Measurements from ENCODE around the gene SMIM8.
"Not testable (repeated sequence)": the region's sequence is repeated elsewhere in the genome, so short reads cannot be mapped to it uniquely, and the experiment has no call there.

The SMIM8 gene

GRCh38 chr6:87322304-87323212, at the start of gene SMIM8:
Gene SMIM8, plus strand, starts transcription at chr6:87322588. Its CDS starts 14,444 bp downstream, at chr6:87337032.
- DNase-seq, result peak; percentile 71

DNA sequence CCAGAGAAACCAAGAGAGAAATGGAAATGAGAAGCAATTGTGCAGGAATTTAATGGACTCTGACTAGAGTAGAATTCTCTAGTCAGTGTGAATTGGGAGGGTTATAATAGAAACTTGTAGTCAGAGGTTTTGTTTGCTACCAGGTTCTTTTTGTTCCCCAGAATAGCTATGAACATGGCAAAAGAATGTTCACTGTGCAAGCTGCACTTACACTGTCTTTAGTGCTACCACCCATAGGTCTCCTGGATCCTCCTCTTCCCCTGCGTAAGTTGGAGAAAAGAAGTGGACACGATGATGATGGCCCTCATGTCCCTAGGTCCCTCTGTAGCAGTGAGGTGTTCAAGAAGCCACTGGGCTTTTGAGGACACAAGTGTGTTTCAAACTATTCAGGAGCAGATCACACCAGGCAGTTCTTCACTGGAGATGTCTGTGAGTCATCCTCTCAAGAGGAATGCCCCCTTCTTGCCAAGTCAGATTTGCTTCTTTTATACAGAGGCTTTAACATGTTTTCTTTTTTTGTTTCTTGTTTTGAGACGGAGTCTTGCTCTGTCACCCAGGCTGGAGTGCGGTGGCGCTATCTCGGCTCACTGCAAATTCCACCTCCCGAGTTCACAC, 47.6 kb upstream of the SMIM8 start:
- DNase-seq, result no peak

GRCh38 chr6:87276624-87277023, 45.8 kb upstream of the SMIM8 start:
- DNase-seq, result no peak

GRCh38 chr6:87277123-87277522, 45.3 kb upstream of the SMIM8 start:
- DNase-seq, result no peak

GRCh38 chr6:87279196-87279595, 43.2 kb upstream of the SMIM8 start:
- DNase-seq, result no peak

- no peak for DNase-seq
Observed at GRCh38 chr6:87281426-87281825, 41.0 kb upstream of the SMIM8 start.

- no peak for DNase-seq
Observed at GRCh38 chr6:87282743-87283142, 39.6 kb upstream of the SMIM8 start.

- DNase-seq, result no peak
Observed at GRCh38 chr6:87283461-87283860, 38.9 kb upstream of the SMIM8 start.

- DNase-seq, result no peak
Observed at GRCh38 chr6:87287251-87287650, 35.1 kb upstream of the SMIM8 start.

DNA sequence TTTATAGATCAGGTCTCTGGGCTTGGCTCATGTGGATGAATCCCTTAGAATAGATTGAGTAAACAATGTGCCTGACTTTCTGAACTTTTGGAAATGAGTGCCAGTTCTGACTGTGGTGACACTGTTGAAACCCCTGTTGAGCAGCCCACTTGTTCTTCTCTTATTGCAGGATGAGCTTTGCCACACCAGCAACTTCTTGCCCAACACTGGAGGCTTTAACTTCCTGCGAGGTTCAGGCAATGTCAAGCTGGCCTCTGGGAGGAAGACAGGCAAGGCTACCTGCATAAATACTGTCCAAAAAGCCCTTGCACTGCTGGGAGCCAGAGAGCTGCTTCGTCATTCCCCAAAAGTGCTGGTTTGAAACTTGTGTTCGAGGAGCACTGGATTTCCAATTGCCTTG, 32.8 kb upstream of the SMIM8 start:
- no peak for DNase-seq

DNA sequence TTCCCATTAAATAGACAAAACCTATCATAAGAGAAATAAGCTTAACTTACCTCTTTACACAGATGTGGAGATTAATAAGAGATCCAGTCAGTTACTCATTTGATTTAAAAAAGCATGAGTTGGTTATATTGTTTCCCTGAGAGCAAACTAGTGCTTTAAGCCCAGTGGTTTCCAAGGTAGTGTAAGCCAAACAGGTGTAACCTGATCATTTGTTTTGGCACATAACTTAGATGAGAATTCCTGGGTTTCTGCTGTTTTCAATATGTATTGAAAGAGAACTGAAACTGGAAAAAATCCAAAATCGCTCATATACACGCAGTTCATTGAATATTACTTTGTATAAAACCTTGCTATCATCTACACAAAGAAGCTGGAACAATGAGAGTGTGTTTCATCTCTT, 30.5 kb upstream of the SMIM8 start:
- no peak for DNase-seq

DNA sequence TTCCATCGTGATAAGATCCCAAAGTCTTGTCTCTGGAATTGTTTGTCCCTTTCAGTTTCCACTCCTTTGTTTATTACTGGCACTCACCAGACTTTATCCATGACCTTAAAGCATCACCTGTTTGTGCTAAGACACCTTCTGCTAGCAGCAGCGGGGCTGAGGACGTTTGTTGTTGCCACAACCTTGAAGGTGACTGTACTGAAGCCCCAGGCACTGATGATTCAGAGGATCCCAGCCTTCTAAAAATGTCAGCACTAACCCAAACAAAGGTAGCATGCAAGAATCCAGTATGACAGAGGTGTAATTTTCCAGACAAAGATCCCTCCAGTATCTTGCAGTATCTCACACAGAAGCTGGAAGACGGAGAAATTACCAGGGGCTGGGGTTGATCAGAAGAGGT, 28.9 kb upstream of the SMIM8 start:
- no peak for DNase-seq

DNA sequence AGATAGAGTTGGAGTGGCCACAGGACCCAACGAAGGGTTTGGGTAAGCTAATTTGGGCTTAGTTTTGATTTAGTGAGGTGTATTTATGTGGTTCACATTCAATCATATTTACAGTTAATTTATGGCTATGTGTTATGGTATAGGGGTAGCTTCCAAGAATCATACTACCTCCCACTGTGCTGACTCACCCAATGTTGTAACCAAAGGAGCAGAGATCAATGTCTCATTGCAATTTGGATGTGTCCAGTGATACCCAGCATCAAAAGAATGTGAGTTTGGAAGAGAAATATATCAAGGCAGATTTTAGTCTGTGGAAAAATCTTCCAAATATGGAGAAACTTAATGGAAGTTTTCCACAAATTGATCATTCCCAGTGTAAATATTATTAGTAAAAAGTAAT, 25.3 kb upstream of the SMIM8 start:
- no peak for DNase-seq

DNA sequence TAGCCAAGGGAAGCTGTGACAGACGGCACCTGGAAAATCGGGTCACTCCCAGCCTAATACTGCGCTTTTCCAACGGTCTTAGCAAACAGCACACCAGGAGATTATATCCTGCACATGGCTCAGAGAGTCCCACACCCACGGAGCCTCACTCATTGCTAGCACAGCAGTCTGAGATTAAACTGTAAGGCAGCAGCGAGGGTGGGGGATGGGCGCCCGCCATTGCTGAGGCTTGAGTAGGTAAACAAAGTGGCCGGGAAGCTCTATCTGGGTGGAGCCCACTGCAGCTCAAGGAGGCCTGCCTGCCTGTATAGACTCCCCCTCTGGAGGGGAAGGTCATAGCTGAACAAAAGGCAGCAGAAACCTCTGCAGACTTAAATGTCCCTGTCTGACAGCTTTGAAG, 21.1 kb upstream of the SMIM8 start:
- not testable (repeated sequence) for DNase-seq

DNA sequence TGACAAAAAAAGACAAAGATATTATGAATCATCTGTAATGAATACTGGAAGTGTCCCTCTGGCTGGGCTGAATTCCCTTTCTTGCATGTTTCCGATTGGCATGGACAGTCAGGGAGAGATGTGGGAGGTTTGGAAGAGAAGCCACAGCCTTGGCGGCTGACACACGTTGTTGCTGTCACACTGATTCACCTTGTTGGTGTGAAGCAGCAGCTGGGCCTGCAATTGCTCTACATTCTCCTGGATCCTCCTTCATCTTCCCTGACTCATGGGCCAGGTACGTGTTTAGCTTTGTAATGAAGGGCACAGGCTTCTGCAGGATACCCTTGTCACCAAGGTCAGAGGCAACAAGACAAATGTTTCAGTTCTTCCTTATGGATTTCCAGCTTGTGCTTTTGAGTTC, 13.4 kb upstream of the SMIM8 start:
- no peak for DNase-seq

- DNase-seq, result no peak
Observed at GRCh38 chr6:87312860-87313259, 9.5 kb upstream of the SMIM8 start.

GRCh38 chr6:87315071-87315470, 7.3 kb upstream of the SMIM8 start:
- no peak for DNase-seq

DNA sequence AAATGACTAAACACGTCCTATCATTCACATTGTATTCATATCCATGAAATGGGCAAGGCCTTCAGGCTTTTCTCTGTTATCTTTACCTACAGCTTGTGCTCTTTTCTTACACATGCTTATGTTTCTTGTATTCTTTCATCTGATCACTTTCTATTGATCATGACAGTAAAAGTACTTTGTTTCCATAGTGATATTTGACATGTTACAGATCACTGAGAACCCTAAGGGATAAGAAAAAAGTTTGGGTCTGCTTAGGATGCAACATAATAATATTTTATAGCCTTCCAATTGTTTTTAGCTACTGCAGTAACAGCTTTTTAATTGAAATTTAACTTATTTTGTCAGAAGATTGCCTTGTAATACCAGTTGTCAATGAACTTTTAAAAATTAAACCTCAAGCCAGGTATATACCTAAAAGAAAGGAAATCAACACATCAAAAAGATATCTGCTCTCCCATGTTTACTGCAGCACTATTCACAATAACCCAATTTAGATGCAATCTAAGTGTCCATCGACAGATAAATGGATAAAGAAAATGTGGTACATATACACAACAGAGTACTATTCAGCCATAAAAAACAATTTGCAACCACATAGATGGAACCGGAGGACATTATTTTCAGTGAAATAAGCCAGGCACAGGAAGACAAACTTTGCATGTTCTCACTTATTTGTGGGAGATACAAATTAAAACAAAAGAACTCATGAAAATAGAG, 3.0 kb upstream of the SMIM8 start:
- no peak for DNase-seq

- not testable (repeated sequence) for DNase-seq
Observed at GRCh38 chr6:87323880-87324279, 1.5 kb downstream of the SMIM8 start.

DNA sequence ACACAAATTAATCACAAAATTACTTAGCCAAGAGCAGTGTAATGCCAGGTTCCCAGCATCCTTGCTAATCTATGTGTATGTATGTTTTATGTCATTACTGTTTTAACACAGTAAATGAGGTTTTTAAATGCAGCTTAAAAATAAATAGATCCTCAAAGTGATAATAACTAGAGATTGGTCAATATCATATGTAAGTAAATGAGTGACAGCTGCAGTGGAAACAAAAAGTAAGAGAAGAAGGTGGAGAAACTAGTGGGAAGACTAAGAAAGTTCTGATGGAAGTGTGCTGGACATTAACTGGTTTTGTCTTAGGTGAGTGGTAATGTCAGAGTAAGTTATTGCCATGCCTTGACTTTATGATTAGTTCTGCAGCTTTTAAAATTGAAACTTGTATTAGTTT, 8.6 kb downstream of the SMIM8 start:
- DNase-seq, result no peak

DNA sequence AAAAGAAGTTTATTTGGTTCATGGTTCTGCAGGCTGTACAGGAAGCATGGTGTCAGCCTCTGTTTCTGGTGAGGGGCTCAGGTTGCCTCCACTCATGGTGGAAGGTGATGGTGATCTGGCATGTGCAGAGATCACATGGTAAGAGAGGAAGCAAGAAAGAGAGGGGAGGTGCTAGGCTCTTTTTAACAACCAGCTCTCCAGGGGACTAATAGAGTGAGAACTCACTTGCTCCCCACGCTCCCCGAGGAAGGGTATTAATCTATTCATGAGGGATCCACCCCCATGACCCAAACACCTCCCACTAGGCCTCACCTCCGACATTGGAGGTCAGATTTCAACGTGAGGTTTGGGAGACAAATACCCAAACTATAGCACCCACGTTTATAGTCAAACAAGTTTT, 10.6 kb downstream of the SMIM8 start:
- no peak for DNase-seq

GRCh38 chr6:87333591-87334181, 11.3 kb downstream of the SMIM8 start:
- no peak for DNase-seq

DNA sequence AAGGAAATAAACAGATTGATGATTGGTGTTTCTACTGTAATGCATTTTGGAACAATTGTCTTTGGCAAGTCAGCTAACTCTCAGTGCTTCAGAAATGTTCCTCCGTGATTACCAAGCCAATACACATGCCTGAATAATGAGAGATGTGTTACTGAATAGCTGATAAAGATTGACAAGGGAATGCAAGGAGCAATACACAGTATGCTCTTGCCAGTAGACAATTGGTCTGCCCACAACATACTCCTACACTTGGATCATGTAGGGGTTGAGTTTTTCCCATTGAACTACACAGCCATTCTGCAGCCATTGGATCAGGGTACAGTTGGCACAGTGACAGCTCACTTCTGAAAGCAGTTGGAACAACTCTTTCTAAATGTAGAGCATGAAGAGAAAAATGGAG, 12.3 kb downstream of the SMIM8 start:
- DNase-seq, result no peak
